Measurements from ENCODE around the gene ATG7.

Gene ATG7

GRCh38 chr3:11562277-11562881 lies 290.2 kb downstream of the ATG7 start:
- Histone ChIP-seq H3K4me3 (ENCODE audit: low read depth in 1 of 2, low read length in 2 of 2) (no peak overlapping the region), H3K27me3 (ENCODE audit: control insufficient read depth in 1 of 2, insufficient read depth in 2 of 2, low read length in 2 of 2) (no peaks in the 10 kb centered on the region), H3K36me3 (ENCODE audit: insufficient read depth, low read length) (peaks cover 33% of the 10 kb centered on the region), H3K27ac (ENCODE audit: low read depth, low read length) (peak overlapping the region; percentile 33), H3K9ac (ENCODE audit: low read length) (no peak overlapping the region), H3K9me3 (ENCODE audit: low read length) (no peaks in the 10 kb centered on the region), H3K4me1 (ENCODE audit: insufficient read depth, low read length) (peaks cover 46% of the 10 kb centered on the region)

DNA sequence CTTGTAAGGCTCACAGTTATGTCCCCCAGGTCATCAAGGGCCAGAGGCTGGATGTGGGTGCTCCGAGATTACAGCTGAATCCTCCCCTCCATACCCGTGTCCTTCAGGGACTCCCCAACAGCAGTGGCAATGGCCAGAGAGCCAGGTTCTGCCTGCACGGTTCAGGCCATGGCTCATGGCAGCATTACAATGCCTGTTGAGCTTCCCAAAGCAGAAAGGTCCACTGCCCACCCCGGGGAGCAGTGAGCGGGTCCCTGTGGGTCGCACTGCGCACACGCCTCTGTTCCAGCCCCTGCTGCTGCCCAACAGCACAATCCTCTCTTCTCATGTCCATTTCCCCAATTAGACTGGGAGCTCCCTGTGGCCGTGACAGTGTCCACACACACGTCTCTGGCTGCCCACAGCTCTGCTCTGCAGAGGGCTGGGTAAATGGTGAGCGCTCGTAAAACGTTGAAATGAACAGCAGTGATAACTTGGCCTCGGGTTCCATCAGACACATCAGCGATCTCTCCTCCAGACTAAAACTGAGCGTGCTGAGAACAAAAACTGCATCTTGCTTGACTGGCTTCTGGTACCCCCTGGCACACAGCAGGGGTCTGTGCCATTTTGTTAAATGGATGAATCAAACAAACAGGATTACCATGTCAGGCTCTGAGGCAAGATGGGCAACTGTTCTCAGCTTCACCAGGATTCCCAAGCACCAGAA lies 291.1 kb downstream of the ATG7 start:
- Histone ChIP-seq H3K36me3 (ENCODE audit: insufficient read depth, low read length) (peaks cover 37% of the 10 kb centered on the region), H3K4me3 (ENCODE audit: low read depth in 1 of 2, low read length in 2 of 2) (no peak overlapping the region), H3K4me1 (ENCODE audit: insufficient read depth, low read length) (peaks cover 48% of the 10 kb centered on the region), H3K9ac (ENCODE audit: low read length) (no peak overlapping the region), H3K27ac (ENCODE audit: low read depth, low read length) (no peak overlapping the region), H3K9me3 (ENCODE audit: low read length) (no peaks in the 10 kb centered on the region), H3K27me3 (ENCODE audit: control insufficient read depth in 1 of 2, insufficient read depth in 2 of 2, low read length in 2 of 2) (no peaks in the 10 kb centered on the region)

- Histone ChIP-seq H3K9me3 (ENCODE audit: low read length) (no peaks in the 10 kb centered on the region), H3K27me3 (ENCODE audit: control insufficient read depth in 1 of 2, insufficient read depth in 2 of 2, low read length in 2 of 2) (no peaks in the 10 kb centered on the region), H3K9ac (ENCODE audit: low read length) (no peak overlapping the region), H3K4me1 (ENCODE audit: insufficient read depth, low read length) (peaks cover 52% of the 10 kb centered on the region), H3K27ac (ENCODE audit: low read depth, low read length) (no peak overlapping the region), H3K4me3 (ENCODE audit: low read depth in 1 of 2, low read length in 2 of 2) (no peak overlapping the region), H3K36me3 (ENCODE audit: insufficient read depth, low read length) (peaks cover 37% of the 10 kb centered on the region)
These were observed 291.6 kb downstream of the ATG7 start for GRCh38 chr3:11563865-11564185.

- peaks cover 37% of the 10 kb centered on the region for H3K36me3 ChIP-seq (ENCODE audit: insufficient read depth, low read length)
- no peak overlapping the region for H3K4me3 ChIP-seq (ENCODE audit: low read depth in 1 of 2, low read length in 2 of 2)
- H3K4me1 ChIP-seq (ENCODE audit: insufficient read depth, low read length) = peaks cover 57% of the 10 kb centered on the region
- no peak overlapping the region for H3K27ac ChIP-seq (ENCODE audit: low read depth, low read length)
- H3K27me3 ChIP-seq (ENCODE audit: control insufficient read depth in 1 of 2, insufficient read depth in 2 of 2, low read length in 2 of 2) = no peaks in the 10 kb centered on the region
- H3K9ac ChIP-seq (ENCODE audit: low read length) = no peak overlapping the region
- H3K9me3 ChIP-seq (ENCODE audit: low read length) = no peaks in the 10 kb centered on the region
These were observed 292.4 kb downstream of the ATG7 start for GRCh38 chr3:11564577-11565001.

DNA sequence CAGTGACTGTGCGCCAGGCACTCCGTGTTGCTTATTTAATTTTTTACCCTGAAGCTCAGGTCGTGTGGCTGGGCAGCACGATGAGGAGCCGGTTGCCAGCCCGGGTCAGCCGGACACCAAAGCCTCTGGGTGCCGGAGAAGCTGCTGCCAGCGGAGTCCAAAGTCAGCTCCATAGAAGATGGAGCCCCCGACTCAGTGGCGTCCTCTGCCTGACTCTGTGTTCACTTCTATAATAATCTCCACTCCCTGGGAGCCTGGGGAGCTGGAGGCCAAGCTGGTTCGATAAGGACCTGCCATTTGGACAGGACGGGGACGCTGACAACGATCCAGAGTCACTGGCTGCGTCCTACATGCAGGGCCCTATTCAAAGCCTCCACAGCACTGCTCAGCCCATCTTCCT lies 292.9 kb downstream of the ATG7 start:
- H3K9me3 ChIP-seq (ENCODE audit: low read length) = no peaks in the 10 kb centered on the region
- H3K4me1 ChIP-seq (ENCODE audit: insufficient read depth, low read length) = peaks cover 56% of the 10 kb centered on the region
- H3K27me3 ChIP-seq (ENCODE audit: control insufficient read depth in 1 of 2, insufficient read depth in 2 of 2, low read length in 2 of 2) = no peaks in the 10 kb centered on the region
- H3K9ac ChIP-seq (ENCODE audit: low read length) = no peak overlapping the region
- no peak overlapping the region for H3K27ac ChIP-seq (ENCODE audit: low read depth, low read length)
- no peak overlapping the region for H3K4me3 ChIP-seq (ENCODE audit: low read depth in 1 of 2, low read length in 2 of 2)
- H3K36me3 ChIP-seq (ENCODE audit: insufficient read depth, low read length) = peaks cover 37% of the 10 kb centered on the region

- H3K4me3 ChIP-seq (ENCODE audit: low read depth in 1 of 2, low read length in 2 of 2) = no peak overlapping the region
- peaks cover 52% of the 10 kb centered on the region for H3K4me1 ChIP-seq (ENCODE audit: insufficient read depth, low read length)
- no peak overlapping the region for H3K27ac ChIP-seq (ENCODE audit: low read depth, low read length)
- H3K27me3 ChIP-seq (ENCODE audit: control insufficient read depth in 1 of 2, insufficient read depth in 2 of 2, low read length in 2 of 2) = no peaks in the 10 kb centered on the region
- peaks cover 37% of the 10 kb centered on the region for H3K36me3 ChIP-seq (ENCODE audit: insufficient read depth, low read length)
- H3K9me3 ChIP-seq (ENCODE audit: low read length) = no peaks in the 10 kb centered on the region
- no peak overlapping the region for H3K9ac ChIP-seq (ENCODE audit: low read length)
These were observed 293.3 kb downstream of the ATG7 start for GRCh38 chr3:11565492-11565891.

GRCh38 chr3:11565932-11566331 lies 293.7 kb downstream of the ATG7 start:
- Histone ChIP-seq H3K4me1 (ENCODE audit: insufficient read depth, low read length) (peaks cover 49% of the 10 kb centered on the region), H3K36me3 (ENCODE audit: insufficient read depth, low read length) (peaks cover 37% of the 10 kb centered on the region), H3K9ac (ENCODE audit: low read length) (no peak overlapping the region), H3K4me3 (ENCODE audit: low read depth in 1 of 2, low read length in 2 of 2) (no peak overlapping the region), H3K27me3 (ENCODE audit: control insufficient read depth in 1 of 2, insufficient read depth in 2 of 2, low read length in 2 of 2) (no peaks in the 10 kb centered on the region), H3K9me3 (ENCODE audit: low read length) (no peaks in the 10 kb centered on the region), H3K27ac (ENCODE audit: low read depth, low read length) (no peak overlapping the region)

DNA sequence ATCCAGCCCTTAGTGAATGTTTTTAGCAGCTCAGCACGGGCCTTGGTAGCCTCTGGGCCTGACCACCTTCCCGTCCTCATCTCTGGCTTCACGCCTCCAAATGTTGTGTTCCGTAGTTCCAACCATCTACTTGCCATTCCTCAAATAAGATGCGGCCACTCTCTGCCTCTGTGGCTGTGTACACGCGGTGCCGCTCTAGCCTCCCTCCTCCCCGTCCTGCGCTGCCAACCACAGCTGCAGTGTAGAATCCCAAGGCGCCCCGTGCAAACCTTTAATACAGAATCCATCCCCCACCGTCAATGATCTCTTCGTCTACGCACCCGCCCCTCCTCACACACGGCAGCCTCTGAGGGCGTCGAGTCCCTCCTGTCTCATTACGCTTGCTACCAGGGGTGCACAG lies 294.3 kb downstream of the ATG7 start:
- Histone ChIP-seq H3K4me1 (ENCODE audit: insufficient read depth, low read length) (peaks cover 44% of the 10 kb centered on the region), H3K4me3 (ENCODE audit: low read depth in 1 of 2, low read length in 2 of 2) (no peak overlapping the region), H3K27me3 (ENCODE audit: control insufficient read depth in 1 of 2, insufficient read depth in 2 of 2, low read length in 2 of 2) (no peaks in the 10 kb centered on the region), H3K9ac (ENCODE audit: low read length) (no peak overlapping the region), H3K27ac (ENCODE audit: low read depth, low read length) (no peak overlapping the region), H3K9me3 (ENCODE audit: low read length) (no peaks in the 10 kb centered on the region), H3K36me3 (ENCODE audit: insufficient read depth, low read length) (peaks cover 37% of the 10 kb centered on the region)

DNA sequence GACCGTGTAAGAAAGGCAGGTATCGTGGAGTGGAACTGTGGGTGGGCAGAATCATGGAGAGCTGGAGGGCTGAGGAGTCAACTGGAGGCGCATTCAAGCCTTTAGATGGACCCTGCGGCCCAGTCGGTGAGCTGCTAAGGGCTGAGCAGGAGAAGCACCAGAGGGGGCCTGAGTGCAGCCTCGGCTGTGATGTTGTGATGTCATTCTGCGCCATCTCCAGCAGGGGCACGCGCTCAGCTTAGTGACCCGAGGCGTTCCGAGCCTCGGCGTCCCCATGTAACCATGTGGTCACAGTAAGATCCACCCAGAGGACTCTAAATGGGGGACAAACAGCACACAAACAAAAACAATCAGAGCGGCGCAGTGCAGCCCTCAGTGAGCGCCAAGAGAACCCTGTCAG lies 294.7 kb downstream of the ATG7 start:
- Histone ChIP-seq H3K27ac (ENCODE audit: low read depth, low read length) (no peak overlapping the region), H3K9ac (ENCODE audit: low read length) (no peak overlapping the region), H3K4me1 (ENCODE audit: insufficient read depth, low read length) (peaks cover 39% of the 10 kb centered on the region), H3K4me3 (ENCODE audit: low read depth in 1 of 2, low read length in 2 of 2) (no peak overlapping the region), H3K9me3 (ENCODE audit: low read length) (no peaks in the 10 kb centered on the region), H3K36me3 (ENCODE audit: insufficient read depth, low read length) (peaks cover 37% of the 10 kb centered on the region), H3K27me3 (ENCODE audit: control insufficient read depth in 1 of 2, insufficient read depth in 2 of 2, low read length in 2 of 2) (no peaks in the 10 kb centered on the region)

GRCh38 chr3:11567516-11568467 lies 295.6 kb downstream of the ATG7 start:
- Histone ChIP-seq H3K27ac (ENCODE audit: low read depth, low read length) (peak overlapping the region; percentile 28), H3K4me3 (ENCODE audit: low read depth in 1 of 2, low read length in 2 of 2) (peak overlapping the region in 1 of 2 donors; percentile 11), H3K9me3 (ENCODE audit: low read length) (no peaks in the 10 kb centered on the region), H3K27me3 (ENCODE audit: control insufficient read depth in 1 of 2, insufficient read depth in 2 of 2, low read length in 2 of 2) (no peaks in the 10 kb centered on the region), H3K36me3 (ENCODE audit: insufficient read depth, low read length) (peaks cover 37% of the 10 kb centered on the region), H3K9ac (ENCODE audit: low read length) (no peak overlapping the region), H3K4me1 (ENCODE audit: insufficient read depth, low read length) (peaks cover 31% of the 10 kb centered on the region)

GRCh38 chr3:11568503-11569155 lies 296.4 kb downstream of the ATG7 start:
- H3K27me3 ChIP-seq (ENCODE audit: control insufficient read depth in 1 of 2, insufficient read depth in 2 of 2, low read length in 2 of 2) = no peaks in the 10 kb centered on the region

More at GRCh38 chr3:11568503-11569155, 296.4 kb downstream of the ATG7 start:
- peaks cover 27% of the 10 kb centered on the region for H3K4me1 ChIP-seq (ENCODE audit: insufficient read depth, low read length)
- peaks cover 29% of the 10 kb centered on the region for H3K36me3 ChIP-seq (ENCODE audit: insufficient read depth, low read length)
- H3K27ac ChIP-seq (ENCODE audit: low read depth, low read length) = peak overlapping the region; percentile 45
- peak overlapping the region; percentile 51 for H3K9ac ChIP-seq (ENCODE audit: low read length)
- peak overlapping the region in 1 of 2 donors; percentile 11 for H3K4me3 ChIP-seq (ENCODE audit: low read depth in 1 of 2, low read length in 2 of 2)
- no peaks in the 10 kb centered on the region for H3K9me3 ChIP-seq (ENCODE audit: low read length)
